MCF 10A (cell line): ENCODE measurements around the gene PLOD2. TPM values are rescaled to one million over a fixed set of nuclear protein-coding genes. Genes with fewer than 3 reads are reported as not detected.

ENCODE experiments used
- BruUV-seq: library from RNA; stranded (reverse); fragments of 400-500 nt; replicated peaks from 2 replicates; lab custom pipeline; 2021; lab: Mats Ljungman, UMichigan
- CTCF ChIA-PET: fragments of 300-600 bp; sonication (Branson Sonifier 250); formaldehyde crosslinking; extraction: SDS; loops from one replicate; lab custom pipeline; 2021; ENCODE audit warnings: antibody characterized with exemption, inconsistent platforms; lab: Yijun Ruan, JAX
- POLR2A ChIA-PET: fragments of 300-600, 350-650 bp; sonication (Branson Sonifier 250); formaldehyde crosslinking; extraction: SDS; loops from one replicate; lab custom pipeline; 2020; ENCODE audit warnings: antibody characterized with exemption, inconsistent platforms; lab: Yijun Ruan, JAX
- DNase-seq: peaks from one replicate; pipeline ENCODE4 v3.0.0-alpha.2; 2018; ENCODE audit not compliant: unreplicated experiment
- H3K27ac Mint-ChIP-seq: one replicate; pipeline ENCODE4 v1.8.0; 2022; ENCODE audit warnings: mild to moderate bottlenecking, low read depth, mixed read lengths; ENCODE audit not compliant: unreplicated experiment
- H3K27me3 Mint-ChIP-seq: one replicate; pipeline ENCODE4 v1.8.0; 2022; ENCODE audit warnings: mixed read lengths; ENCODE audit not compliant: insufficient read depth, unreplicated experiment
- H3K36me3 Mint-ChIP-seq: one replicate; pipeline ENCODE4 v1.8.0; 2022; ENCODE audit warnings: mild to moderate bottlenecking, moderate library complexity, mixed read lengths; ENCODE audit not compliant: insufficient read depth, unreplicated experiment
- H3K4me1 Mint-ChIP-seq: one replicate; pipeline ENCODE4 v1.8.0; 2022; ENCODE audit warnings: mixed read lengths; ENCODE audit not compliant: insufficient read depth, unreplicated experiment
- H3K4me3 Mint-ChIP-seq: one replicate; pipeline ENCODE4 v1.8.0; 2022; ENCODE audit warnings: mild to moderate bottlenecking, moderate library complexity, mixed read lengths; ENCODE audit not compliant: unreplicated experiment
- H3K9me3 Mint-ChIP-seq: one replicate; pipeline ENCODE4 v1.8.0; 2022; ENCODE audit warnings: mixed read lengths; ENCODE audit not compliant: unreplicated experiment
- CTCF ChIP-seq: fragments of 200-600 bp; IDR thresholded peaks from one replicate; pipeline ENCODE4 v1.8.0; 2022; ENCODE audit warnings: antibody characterized with exemption, mild to moderate bottlenecking; ENCODE audit not compliant: unreplicated experiment
- intact Hi-C: fragments of 100-400 bp; cut with micrococcal nuclease; formaldehyde crosslinking; loops from 2 replicates; pipeline ENCODE4 v1.14.1; 2022
- total RNA-seq: library from RNA; stranded (reverse); gene quantifications from 2 replicates; pipeline ENCODE4 v1.2.3, GENCODE V29; 2022

The PLOD2 gene
- total RNA-seq, 1 experiment from 2014 or later, result 149 TPM

DNA sequence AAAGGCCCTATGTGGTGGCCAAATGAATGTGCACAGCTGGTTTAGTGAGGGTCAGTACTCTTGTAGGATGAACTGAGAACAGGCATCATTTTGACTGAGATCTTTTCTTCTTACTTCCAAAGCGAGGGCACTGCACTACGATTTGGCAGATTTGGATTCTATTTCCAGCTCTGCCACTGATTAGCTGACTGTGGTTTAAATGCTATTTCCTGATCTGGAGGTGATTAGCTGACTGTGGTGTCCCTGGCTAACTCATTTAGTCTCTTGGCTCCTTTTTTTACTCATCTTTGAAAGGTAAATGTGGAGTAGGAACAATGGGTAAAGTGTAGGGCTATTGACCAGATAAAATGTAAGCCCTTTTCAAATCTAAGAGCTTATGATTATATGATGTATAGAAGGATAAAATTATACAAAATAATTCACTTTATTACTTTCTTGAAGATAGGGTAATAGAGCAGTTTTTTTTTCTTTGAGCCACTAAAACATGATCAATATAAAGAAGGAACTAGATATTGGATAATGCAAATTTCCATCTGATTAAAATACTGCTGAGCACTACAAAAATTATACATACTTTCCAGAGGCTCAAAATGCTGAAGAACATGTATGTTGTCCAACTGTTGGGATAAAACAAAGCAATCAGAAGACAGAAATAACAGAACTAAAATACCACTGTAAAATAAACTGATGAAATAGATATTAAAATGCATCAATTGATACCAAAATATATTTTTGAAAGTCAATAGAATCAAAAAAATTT lies 39.7 kb upstream of the PLOD2 start:
- ChIA-PET POLR2A (no interaction called here), CTCF (interaction anchor here (0.6 to 1.2 kb wide), 4 partner anchors 9 to 126 kb away, joined by 3 to 7 read pairs (median 4); no protein-coding TSS in a partner anchor)
- Mint-ChIP-seq H3K36me3 (peaks cover 4% of the 10 kb centered on the region), H3K27ac (no peak overlapping the region), H3K4me1 (no peaks in the 10 kb centered on the region), H3K9me3 (no peaks in the 10 kb centered on the region), H3K27me3 (no peaks in the 10 kb centered on the region), H3K4me3 (no peak overlapping the region)
- no TSS peak for BruUV-seq
- intact Hi-C loops, result no loop called here
- DNase-seq, result no peak
- TF ChIP-seq CTCF, result no peak

GRCh38 chr3:146199762-146200161 lies 38.8 kb upstream of the PLOD2 start:
- no peak for DNase-seq
- H3K9me3 Mint-ChIP-seq, result no peaks in the 10 kb centered on the region
- H3K4me1 Mint-ChIP-seq, result no peaks in the 10 kb centered on the region
- no peak overlapping the region for H3K4me3 Mint-ChIP-seq
- H3K36me3 Mint-ChIP-seq, result no peaks in the 10 kb centered on the region
- no peak for TF ChIP-seq CTCF
- CTCF ChIA-PET, result interaction anchor here (1.2 kb wide), 1 partner anchor 127 kb away, joined by 7 read pairs; no protein-coding TSS in a partner anchor
- intact Hi-C loops, result no loop called here
- H3K27me3 Mint-ChIP-seq, result no peaks in the 10 kb centered on the region
- POLR2A ChIA-PET, result no interaction called here
- no TSS peak for BruUV-seq
- no peak overlapping the region for H3K27ac Mint-ChIP-seq

DNA sequence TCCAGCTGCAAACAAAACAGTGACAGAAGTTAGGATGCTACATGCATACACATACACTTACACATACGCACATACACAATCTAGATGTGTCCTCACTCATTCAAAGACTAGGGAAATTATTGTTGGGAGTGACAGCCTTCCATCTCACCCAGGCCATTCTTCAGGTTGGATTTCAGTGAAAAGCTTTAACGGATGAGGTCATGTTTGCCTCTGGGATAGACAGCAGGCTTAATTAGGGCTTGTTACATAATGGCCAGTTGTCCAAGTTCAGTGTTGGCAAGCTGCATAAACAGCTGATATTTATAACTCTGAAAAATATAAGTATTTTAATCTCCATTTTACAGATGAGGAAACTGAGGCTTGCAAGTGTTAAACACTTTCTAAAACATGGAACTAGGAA lies 35.8 kb upstream of the PLOD2 start:
- ChIA-PET POLR2A (no interaction called here), CTCF (interaction anchor here (0.8 to 5.1 kb wide), 5 partner anchors 8 to 384 kb away, joined by 3 to 25 read pairs (median 3); no protein-coding TSS in a partner anchor)
- no peaks in the 10 kb centered on the region for H3K36me3 Mint-ChIP-seq
- no peak for TF ChIP-seq CTCF
- H3K27me3 Mint-ChIP-seq, result no peaks in the 10 kb centered on the region
- H3K4me1 Mint-ChIP-seq, result no peaks in the 10 kb centered on the region
- no peak for DNase-seq
- H3K27ac Mint-ChIP-seq, result no peak overlapping the region
- no peaks in the 10 kb centered on the region for H3K9me3 Mint-ChIP-seq
- BruUV-seq, result no TSS peak
- intact Hi-C loops, result no loop called here
- no peak overlapping the region for H3K4me3 Mint-ChIP-seq

DNA sequence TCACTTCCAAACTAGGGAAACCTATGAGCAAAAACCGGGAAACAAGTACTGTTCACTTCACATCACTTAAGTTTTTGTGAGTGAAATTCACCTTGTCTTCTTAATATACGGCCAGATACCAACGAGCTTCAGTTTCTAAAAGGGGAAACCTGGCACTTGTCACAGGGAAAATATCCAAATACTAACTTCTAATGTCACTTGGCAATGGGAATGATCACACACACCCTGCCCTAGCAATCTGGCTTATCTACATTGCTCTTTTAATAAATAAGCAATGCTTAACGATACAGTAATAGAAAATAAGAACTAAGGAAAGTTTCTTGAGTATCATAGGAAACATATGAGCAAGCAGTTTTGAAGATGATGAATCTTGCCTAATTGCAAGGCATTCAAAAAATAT lies 34.6 kb upstream of the PLOD2 start:
- Mint-ChIP-seq H3K9me3 (no peaks in the 10 kb centered on the region), H3K4me1 (no peaks in the 10 kb centered on the region), H3K27me3 (no peaks in the 10 kb centered on the region), H3K27ac (no peak overlapping the region), H3K4me3 (no peak overlapping the region), H3K36me3 (no peaks in the 10 kb centered on the region)
- ChIA-PET CTCF (interaction anchor here (5.1 kb wide), 1 partner anchor 132 kb away, joined by 25 read pairs; no protein-coding TSS in a partner anchor), POLR2A (no interaction called here)
- intact Hi-C loops, result no loop called here
- TF ChIP-seq CTCF, result no peak
- BruUV-seq, result no TSS peak
- no peak for DNase-seq
